Measurements from ENCODE around the gene OBSCN.

GRCh38 chr1:228219962-228220780, 12.3 kb downstream of the OBSCN start:
- no peak for TF ChIP-seq CTCF (IDR thresholded peaks at IDR 0.05)
- TF ChIP-seq EZH2 (IDR thresholded peaks at IDR 0.05; ENCODE audit: borderline replicate concordance, insufficient read depth, low read depth, low read length, poor library complexity, severe bottlenecking) = no peak
